Inflammatory macrophage (primary cell): Measurements from ENCODE around the gene TMEM163.

Source experiments
- DNase-seq, 2 donors: peaks; one replicate each; pipeline ENCODE4 v3.0.0-alpha.2; 2020 to 2022

TMEM163 gene

GRCh38 chr2:134452042-134452733, 266.6 kb downstream of the TMEM163 start:
- DNase-seq: no peak

GRCh38 chr2:134451347-134451630, 267.5 kb downstream of the TMEM163 start:
- no peak for DNase-seq

GRCh38 chr2:134449751-134450513, 268.9 kb downstream of the TMEM163 start:
- no peak for DNase-seq

- no peak for DNase-seq
These were observed 269.6 kb downstream of the TMEM163 start for GRCh38 chr2:134449157-134449556.

GRCh38 chr2:134448650-134449049, 270.1 kb downstream of the TMEM163 start:
- no peak for DNase-seq

GRCh38 chr2:134447669-134448068, 271.1 kb downstream of the TMEM163 start:
- no peak for DNase-seq

GRCh38 chr2:134446383-134447017, 272.3 kb downstream of the TMEM163 start:
- DNase-seq: no peak

GRCh38 chr2:134445985-134446382, 272.8 kb downstream of the TMEM163 start:
- DNase-seq: no peak

- no peak for DNase-seq
These were observed 273.7 kb downstream of the TMEM163 start for GRCh38 chr2:134445116-134445515.

- DNase-seq: no peak
These were observed 274.9 kb downstream of the TMEM163 start for GRCh38 chr2:134443814-134444480.

- DNase-seq: no peak
These were observed 277.5 kb downstream of the TMEM163 start for GRCh38 chr2:134441153-134441863.

GRCh38 chr2:134440336-134440909, 278.4 kb downstream of the TMEM163 start:
- DNase-seq: no peak

- no peak for DNase-seq
These were observed 280.4 kb downstream of the TMEM163 start for GRCh38 chr2:134438371-134438770.

- no peak for DNase-seq
These were observed 282.1 kb downstream of the TMEM163 start for GRCh38 chr2:134436706-134437105.

- no peak for DNase-seq
These were observed 282.9 kb downstream of the TMEM163 start for GRCh38 chr2:134435936-134436335.

GRCh38 chr2:134435505-134435904, 283.3 kb downstream of the TMEM163 start:
- DNase-seq: no peak

- no peak for DNase-seq
These were observed 284.8 kb downstream of the TMEM163 start for GRCh38 chr2:134433979-134434378.

GRCh38 chr2:134433469-134433868, 285.3 kb downstream of the TMEM163 start:
- DNase-seq: no peak

GRCh38 chr2:134432435-134432883, 286.3 kb downstream of the TMEM163 start:
- no peak for DNase-seq

- no peak for DNase-seq
These were observed 286.9 kb downstream of the TMEM163 start for GRCh38 chr2:134431838-134432434.

- DNase-seq: no peak
These were observed 288.9 kb downstream of the TMEM163 start for GRCh38 chr2:134429886-134430285.

GRCh38 chr2:134426721-134427120, 292.1 kb downstream of the TMEM163 start:
- no peak for DNase-seq
